NB4 (cell line): ENCODE data around the gene SLC4A3.

Experiments
- CTCF ChIP-seq: IDR thresholded peaks from one replicate; pipeline ENCODE4 v1.5.1; 2012; ENCODE audit warnings: low read depth, low read length
- MAX ChIP-seq: IDR thresholded peaks from 2 replicates; pipeline ENCODE4 v1.6.1; 2011; ENCODE audit warnings: low read depth, low read length
- MYC ChIP-seq: IDR thresholded peaks from 2 replicates; pipeline ENCODE4 v1.6.1; 2011; ENCODE audit warnings: low read depth, low read length
- POLR2A ChIP-seq: IDR thresholded peaks from 2 replicates; pipeline ENCODE4 v1.6.1; 2011; ENCODE audit warnings: mild to moderate bottlenecking; ENCODE audit not compliant: insufficient read length; ENCODE audit errors: extremely low read depth

GRCh38 chr2:219691571-219691970 lies 64.1 kb downstream of the SLC4A3 start:
- TF ChIP-seq CTCF (no peak), POLR2A (no peak), MYC (no peak), MAX (no peak)
